HCT116 (cell line): ENCODE data around the gene IQCM. TPM values are rescaled to one million over a fixed set of nuclear protein-coding genes. Genes with fewer than 3 reads are reported as not detected.

ENCODE experiments used
- ATAC-seq: fragments of 200-7000 bp; cut with Tn5 transposase; 2 replicates; pipeline ENCODE4 v1.9.1; 2020; ENCODE audit warnings: mild to moderate bottlenecking, moderate library complexity
- BruUV-seq: library from RNA; stranded (reverse); fragments of 400-500 nt; replicated peaks from 2 replicates; lab custom pipeline; 2021; lab: Mats Ljungman, UMichigan
- CTCF ChIA-PET: fragments of 300-600 bp; sonication (Branson Sonifier 250); formaldehyde crosslinking; loops from one replicate; lab custom pipeline; 2021; ENCODE audit warnings: antibody characterized with exemption; lab: Charles Lee
- POLR2A ChIA-PET: fragments of 300-600, 350-600 bp; sonication (Branson Sonifier 250); formaldehyde crosslinking; loops from one replicate; lab custom pipeline; 2021; ENCODE audit warnings: antibody characterized with exemption; lab: Charles Lee
- RAD21 ChIA-PET, 2 experiments: fragments of 300-600 bp; sonication (Branson Sonifier 250); formaldehyde crosslinking; loops; one replicate each; lab custom pipeline; 2023; ENCODE audit warnings: low total read pairs in 2 of 2; ENCODE audit not compliant: uncharacterized antibody in 2 of 2, unreplicated experiment in 2 of 2, low non-redundant PET in 1 of 2; lab: Charles Lee
- DNase-seq: peaks from one replicate; pipeline ENCODE4 v3.0.0-alpha.2; 2010; ENCODE audit warnings: low read depth, low spot score
- H2AFZ ChIP-seq: fragments of 200-600 bp; shearing (Covaris generic), sonication (generic); 2 replicates; pipeline ENCODE4 v1.6.1; 2017; ENCODE audit warnings: low read depth, mixed run types, mixed read lengths, antibody characterized with exemption, low read length; ENCODE audit not compliant: poor library complexity, severe bottlenecking
- H3K27ac ChIP-seq: 2 replicates; pipeline ENCODE4 v1.5.1; 2012; ENCODE audit warnings: low read depth, low read length
- H3K27me3 ChIP-seq: fragments of 200-600 bp; sonication (generic); 2 replicates; pipeline ENCODE4 v1.6.1; 2016; ENCODE audit warnings: mixed run types, low read length, mixed read lengths; ENCODE audit not compliant: insufficient read depth
- H3K36me3 ChIP-seq, 2 experiments: fragments of 200-500 bp in 1 of 2; fragments of 200-600 bp in 1 of 2; sonication (Bioruptor generic) in 1 of 2; sonication (generic) in 1 of 2; 2 replicates each; pipeline versions ENCODE4 v1.5.1 to v1.6.1; 2014 to 2016; ENCODE audit warnings: low read length in 2 of 2, inconsistent platforms in 1 of 2, mixed read lengths in 1 of 2, mixed run types in 1 of 2; ENCODE audit not compliant: insufficient read depth in 2 of 2, control insufficient read depth in 1 of 2
- H3K4me1 ChIP-seq, 2 experiments: fragments of 200-600 bp in 1 of 2; sonication (generic) in 1 of 2; 2 replicates each; pipeline versions ENCODE4 v1.5.1 to v1.6.1; 2012 to 2017; ENCODE audit warnings: low read length in 2 of 2, inconsistent platforms in 1 of 2, mild to moderate bottlenecking in 1 of 2, mixed read lengths in 1 of 2, mixed run types in 1 of 2, moderate library complexity in 1 of 2; ENCODE audit not compliant: insufficient read depth in 2 of 2, control insufficient read depth in 1 of 2
- H3K4me2 ChIP-seq: fragments of 200-600 bp; sonication (generic); 2 replicates; pipeline ENCODE4 v1.6.1; 2017; ENCODE audit warnings: mixed run types, low read length, mixed read lengths
- H3K4me3 ChIP-seq, 2 experiments: fragments of 200-600 bp in 1 of 2; sonication (generic) in 1 of 2; replicated peaks in 1 of 2; 2 replicates each; pipeline ENCODE4 v1.5.1; 2011 to 2016; ENCODE audit warnings: low read length in 2 of 2, control low read depth in 1 of 2, low read depth in 1 of 2, mild to moderate bottlenecking in 1 of 2, mixed read lengths in 1 of 2, mixed run types in 1 of 2
- H3K79me2 ChIP-seq: fragments of 200-600 bp; sonication (generic); 2 replicates; pipeline ENCODE4 v1.6.1; 2017; ENCODE audit warnings: mild to moderate bottlenecking, mixed run types, low read length, moderate library complexity, mixed read lengths; ENCODE audit not compliant: insufficient read depth
- H3K9ac ChIP-seq: fragments of 200-600 bp; sonication (generic); 2 replicates; pipeline ENCODE4 v1.6.1; 2016; ENCODE audit warnings: low read length, mixed read lengths
- H3K9me2 ChIP-seq: fragments of 200-600 bp; sonication (generic), shearing (Covaris generic); 2 replicates; pipeline ENCODE4 v1.6.1; 2017; ENCODE audit warnings: mixed run types, mild to moderate bottlenecking, moderate library complexity; ENCODE audit not compliant: insufficient read depth
- H3K9me3 ChIP-seq, 2 experiments: fragments of 200-500 bp in 1 of 2; fragments of 200-600 bp in 1 of 2; sonication (Bioruptor generic) in 1 of 2; sonication (generic) in 1 of 2; 2 replicates each; pipeline ENCODE4 v1.6.1; 2014 to 2017; ENCODE audit warnings: low read length in 2 of 2, mixed read lengths in 2 of 2, inconsistent platforms in 1 of 2, low read depth in 1 of 2, mild to moderate bottlenecking in 1 of 2, mixed run types in 1 of 2, moderate library complexity in 1 of 2; ENCODE audit not compliant: control insufficient read depth in 1 of 2, insufficient read depth in 1 of 2
- H4K20me1 ChIP-seq: fragments of 200-600 bp; sonication (generic), shearing (Covaris generic); 2 replicates; pipeline ENCODE4 v1.6.1; 2017; ENCODE audit warnings: mixed run types, mild to moderate bottlenecking, moderate library complexity; ENCODE audit not compliant: insufficient read depth
- ATF3 ChIP-seq: IDR thresholded peaks from 2 replicates; pipeline ENCODE4 v1.6.1; 2012
- CEBPB ChIP-seq: IDR thresholded peaks from 2 replicates; pipeline ENCODE4 v1.6.1; 2012; ENCODE audit warnings: low read depth
- SIN3A ChIP-seq: IDR thresholded peaks from 2 replicates; pipeline ENCODE4 v1.6.1; 2012; ENCODE audit warnings: low read depth
- YY1 ChIP-seq: IDR thresholded peaks from 2 replicates; pipeline ENCODE4 v1.6.1; 2011; ENCODE audit warnings: low read length, low read depth, moderate library complexity, mild to moderate bottlenecking; ENCODE audit not compliant: insufficient replicate concordance; ENCODE audit errors: extremely low read depth
- ZBTB33 ChIP-seq: IDR thresholded peaks from 2 replicates; pipeline ENCODE4 v1.6.1; 2011; ENCODE audit warnings: mild to moderate bottlenecking, low read length, moderate library complexity; ENCODE audit not compliant: insufficient replicate concordance; ENCODE audit errors: extremely low read depth
- intact Hi-C: fragments of 100-400 bp; cut with micrococcal nuclease; formaldehyde crosslinking; loops from 2 replicates; pipeline ENCODE4 v1.10.0; 2022
- total RNA-seq: library from RNA; stranded (reverse); gene quantifications from one replicate; pipeline ENCODE4 v1.2.1, GENCODE V29; 2021; ENCODE audit not compliant: unreplicated experiment
- TF ChIP-seq, protein P1 (sequence below): IDR thresholded peaks from 2 replicates; pipeline ENCODE4 v1.6.1; 2012; ENCODE audit warnings: low read depth
- TF ChIP-seq, protein P2 (sequence below), 3 experiments: fragments of 200-600 bp in 1 of 3; sonication (generic) in 1 of 3; IDR thresholded peaks in 2 of 3; conservative IDR thresholded peaks in 1 of 3; 2 replicates each; pipeline ENCODE4 v1.5.1; 2012 to 2017; ENCODE audit warnings: low read depth in 2 of 3, low read length in 2 of 3, antibody characterized with exemption in 1 of 3, borderline replicate concordance in 1 of 3, control low read depth in 1 of 3, mild to moderate bottlenecking in 1 of 3, mixed read lengths in 1 of 3, mixed run types in 1 of 3, moderate library complexity in 1 of 3; ENCODE audit not compliant: insufficient read depth in 1 of 3

The IQCM gene
- total RNA-seq, 1 experiment from 2014 or later, result 0.20 TPM

- ChIA-PET RAD21 (no interaction called here), POLR2A (no interaction called here), CTCF (no interaction called here)
- no peaks in the 10 kb centered on the region for H3K27me3 ChIP-seq
- TF ChIP-seq ZBTB33 (no peak), SIN3A (no peak), ATF3 (no peak), CEBPB (no peak), YY1 (no peak)
- TF ChIP-seq, protein P1, sequence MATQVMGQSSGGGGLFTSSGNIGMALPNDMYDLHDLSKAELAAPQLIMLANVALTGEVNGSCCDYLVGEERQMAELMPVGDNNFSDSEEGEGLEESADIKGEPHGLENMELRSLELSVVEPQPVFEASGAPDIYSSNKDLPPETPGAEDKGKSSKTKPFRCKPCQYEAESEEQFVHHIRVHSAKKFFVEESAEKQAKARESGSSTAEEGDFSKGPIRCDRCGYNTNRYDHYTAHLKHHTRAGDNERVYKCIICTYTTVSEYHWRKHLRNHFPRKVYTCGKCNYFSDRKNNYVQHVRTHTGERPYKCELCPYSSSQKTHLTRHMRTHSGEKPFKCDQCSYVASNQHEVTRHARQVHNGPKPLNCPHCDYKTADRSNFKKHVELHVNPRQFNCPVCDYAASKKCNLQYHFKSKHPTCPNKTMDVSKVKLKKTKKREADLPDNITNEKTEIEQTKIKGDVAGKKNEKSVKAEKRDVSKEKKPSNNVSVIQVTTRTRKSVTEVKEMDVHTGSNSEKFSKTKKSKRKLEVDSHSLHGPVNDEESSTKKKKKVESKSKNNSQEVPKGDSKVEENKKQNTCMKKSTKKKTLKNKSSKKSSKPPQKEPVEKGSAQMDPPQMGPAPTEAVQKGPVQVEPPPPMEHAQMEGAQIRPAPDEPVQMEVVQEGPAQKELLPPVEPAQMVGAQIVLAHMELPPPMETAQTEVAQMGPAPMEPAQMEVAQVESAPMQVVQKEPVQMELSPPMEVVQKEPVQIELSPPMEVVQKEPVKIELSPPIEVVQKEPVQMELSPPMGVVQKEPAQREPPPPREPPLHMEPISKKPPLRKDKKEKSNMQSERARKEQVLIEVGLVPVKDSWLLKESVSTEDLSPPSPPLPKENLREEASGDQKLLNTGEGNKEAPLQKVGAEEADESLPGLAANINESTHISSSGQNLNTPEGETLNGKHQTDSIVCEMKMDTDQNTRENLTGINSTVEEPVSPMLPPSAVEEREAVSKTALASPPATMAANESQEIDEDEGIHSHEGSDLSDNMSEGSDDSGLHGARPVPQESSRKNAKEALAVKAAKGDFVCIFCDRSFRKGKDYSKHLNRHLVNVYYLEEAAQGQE, result no peak
- TF ChIP-seq, protein P2, sequence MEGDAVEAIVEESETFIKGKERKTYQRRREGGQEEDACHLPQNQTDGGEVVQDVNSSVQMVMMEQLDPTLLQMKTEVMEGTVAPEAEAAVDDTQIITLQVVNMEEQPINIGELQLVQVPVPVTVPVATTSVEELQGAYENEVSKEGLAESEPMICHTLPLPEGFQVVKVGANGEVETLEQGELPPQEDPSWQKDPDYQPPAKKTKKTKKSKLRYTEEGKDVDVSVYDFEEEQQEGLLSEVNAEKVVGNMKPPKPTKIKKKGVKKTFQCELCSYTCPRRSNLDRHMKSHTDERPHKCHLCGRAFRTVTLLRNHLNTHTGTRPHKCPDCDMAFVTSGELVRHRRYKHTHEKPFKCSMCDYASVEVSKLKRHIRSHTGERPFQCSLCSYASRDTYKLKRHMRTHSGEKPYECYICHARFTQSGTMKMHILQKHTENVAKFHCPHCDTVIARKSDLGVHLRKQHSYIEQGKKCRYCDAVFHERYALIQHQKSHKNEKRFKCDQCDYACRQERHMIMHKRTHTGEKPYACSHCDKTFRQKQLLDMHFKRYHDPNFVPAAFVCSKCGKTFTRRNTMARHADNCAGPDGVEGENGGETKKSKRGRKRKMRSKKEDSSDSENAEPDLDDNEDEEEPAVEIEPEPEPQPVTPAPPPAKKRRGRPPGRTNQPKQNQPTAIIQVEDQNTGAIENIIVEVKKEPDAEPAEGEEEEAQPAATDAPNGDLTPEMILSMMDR (IDR thresholded peaks at IDR 0.05 in 2 of 3, conservative IDR thresholded peaks at IDR 0.05 in 1 of 3; ENCODE audit: borderline replicate concordance in 1 of 3, insufficient read depth in 1 of 3, low read depth in 2 of 3, low read length in 2 of 3), result no peak
- H3K79me2 ChIP-seq, result no peaks in the 10 kb centered on the region
- BruUV-seq, result no TSS peak
- H4K20me1 ChIP-seq, result no peaks in the 10 kb centered on the region
- DNase-seq (no peak), ATAC-seq (no peak)
- H3K27ac ChIP-seq, result no peak overlapping the region
- H3K9me2 ChIP-seq, result no peaks in the 10 kb centered on the region
- no peaks in the 10 kb centered on the region for H3K9me3 ChIP-seq
- no peak overlapping the region for H2AFZ ChIP-seq
- no peak overlapping the region for H3K4me2 ChIP-seq
- H3K4me3 ChIP-seq, result no peak overlapping the region
- intact Hi-C loops, result no loop called here
- H3K36me3 ChIP-seq, result no peaks in the 10 kb centered on the region
- no peak overlapping the region for H3K9ac ChIP-seq
- peaks cover 0 to 14% of the 10 kb centered on the region in 2 experiments; a peak in 2 of 4 replicates for H3K4me1 ChIP-seq
Measured at GRCh38 chr4:149836546-149836945, 20.9 kb upstream of the IQCM start.
